K562 (cell line): ENCODE data around the gene GNAL. TPM values are rescaled to one million over a fixed set of nuclear protein-coding genes. Genes with fewer than 3 reads are reported as not detected.
A peak's percentile ranks its signal among the peaks of the same experiment; 100 is the strongest.

Experiments
- HMG20A ChIP-seq: fragments of 450-650 bp; formaldehyde crosslinking; conservative IDR thresholded peaks from 2 replicates; pipeline ENCODE4 v1.4.0; 2020; ENCODE audit warnings: mild to moderate bottlenecking, mixed read lengths
- KHSRP ChIP-seq: fragments of 450-650 bp; IDR thresholded peaks from 2 replicates; pipeline ENCODE4 v1.6.1; 2017
- POLR2G ChIP-seq: fragments of 200-400 bp; formaldehyde crosslinking; IDR thresholded peaks from 2 replicates; pipeline ENCODE4 v1.6.1; 2017; ENCODE audit warnings: low read depth, mild to moderate bottlenecking, antibody characterized with exemption, low read length, moderate library complexity
- PTRF ChIP-seq: fragments of 450-650 bp; IDR thresholded peaks from 2 replicates; pipeline ENCODE4 v1.6.1; 2016; ENCODE audit warnings: mild to moderate bottlenecking, missing genetic modification characterization, missing compliant biosample characterization
- PURB ChIP-seq: sonication (generic); formaldehyde crosslinking; IDR thresholded peaks from 2 replicates; pipeline ENCODE4 v1.9.0; 2021; ENCODE audit warnings: low read depth, mild to moderate bottlenecking, missing genetic modification reagents
- STAT6 ChIP-seq: sonication (generic); formaldehyde crosslinking; IDR thresholded peaks from 2 replicates; pipeline ENCODE4 v1.8.1; 2023; ENCODE audit warnings: mild to moderate bottlenecking, missing genetic modification reagents
- ZC3H11A ChIP-seq: IDR thresholded peaks from 2 replicates; pipeline ENCODE4 v1.6.1; 2012; ENCODE audit warnings: low read depth, low read length, improper control_type of control experiment
- ZNF445 ChIP-seq: fragments of 250-450 bp; sonication (Bioruptor Pico); IDR thresholded peaks from 2 replicates; pipeline ENCODE4 v1.4.0; 2020; ENCODE audit warnings: low read depth, mild to moderate bottlenecking, moderate library complexity
- polyA plus RNA-seq, 8 experiments: library from polyadenylated mRNA; depleted of rRNA in 4 of 8; stranded (reverse) in 5 of 8; unstranded in 3 of 8; fragments of >200 nt; fragmentation: Nextera tagmentation in 2 of 8; fragmentation: Illumina TruSeq in 1 of 8; extraction: Ambion mirVana in 2 of 8; extraction: Trizol in 1 of 8; gene quantifications; 2 replicates each; pipeline versions ENCODE4 v1.2.1 to v1.2.3, GENCODE V29; 2011 to 2014; ENCODE audit warnings: inconsistent platforms in 1 of 8, missing spikeins in 1 of 8
- total RNA-seq, 7 experiments: library from RNA; depleted of rRNA in 6 of 7; stranded (reverse); fragments of >200 nt in 6 of 7; fragmentation: Illumina TruSeq in 2 of 7; extraction: Trizol in 2 of 7; gene quantifications; 2 replicates each; pipeline versions ENCODE4 v1.2.1 to v1.2.3, GENCODE V29; 2011 to 2021; ENCODE audit warnings: low replicate concordance in 1 of 7
- TF ChIP-seq, protein P1 (sequence below), 2 experiments: fragments of 450-650 bp in 1 of 2; sonication (generic) in 1 of 2; formaldehyde crosslinking in 1 of 2; IDR thresholded peaks; 2 replicates each; pipeline versions ENCODE4 v1.7.1 to v1.9.0; 2016 to 2022; ENCODE audit warnings: inconsistent platforms in 1 of 2, mild to moderate bottlenecking in 1 of 2, missing genetic modification reagents in 1 of 2
- TF ChIP-seq, protein P2 (sequence below): fragments of 250-450 bp; sonication (Bioruptor Pico); IDR thresholded peaks from 2 replicates; pipeline ENCODE4 v1.5.0; 2022; ENCODE audit warnings: mild to moderate bottlenecking
- TF ChIP-seq, protein P3 (sequence below): fragments of 450-650 bp; formaldehyde crosslinking; IDR thresholded peaks from 2 replicates; pipeline ENCODE4 v1.4.0; 2020; ENCODE audit warnings: mild to moderate bottlenecking

GNAL gene
- total and polyA plus RNA-seq, 9 of the 15 experiments (the other 6 are each of a cell fraction or from before 2014, with no cell fraction given): under 0.01 to 0.10 (median 0.01) TPM; not detected in 5

DNA sequence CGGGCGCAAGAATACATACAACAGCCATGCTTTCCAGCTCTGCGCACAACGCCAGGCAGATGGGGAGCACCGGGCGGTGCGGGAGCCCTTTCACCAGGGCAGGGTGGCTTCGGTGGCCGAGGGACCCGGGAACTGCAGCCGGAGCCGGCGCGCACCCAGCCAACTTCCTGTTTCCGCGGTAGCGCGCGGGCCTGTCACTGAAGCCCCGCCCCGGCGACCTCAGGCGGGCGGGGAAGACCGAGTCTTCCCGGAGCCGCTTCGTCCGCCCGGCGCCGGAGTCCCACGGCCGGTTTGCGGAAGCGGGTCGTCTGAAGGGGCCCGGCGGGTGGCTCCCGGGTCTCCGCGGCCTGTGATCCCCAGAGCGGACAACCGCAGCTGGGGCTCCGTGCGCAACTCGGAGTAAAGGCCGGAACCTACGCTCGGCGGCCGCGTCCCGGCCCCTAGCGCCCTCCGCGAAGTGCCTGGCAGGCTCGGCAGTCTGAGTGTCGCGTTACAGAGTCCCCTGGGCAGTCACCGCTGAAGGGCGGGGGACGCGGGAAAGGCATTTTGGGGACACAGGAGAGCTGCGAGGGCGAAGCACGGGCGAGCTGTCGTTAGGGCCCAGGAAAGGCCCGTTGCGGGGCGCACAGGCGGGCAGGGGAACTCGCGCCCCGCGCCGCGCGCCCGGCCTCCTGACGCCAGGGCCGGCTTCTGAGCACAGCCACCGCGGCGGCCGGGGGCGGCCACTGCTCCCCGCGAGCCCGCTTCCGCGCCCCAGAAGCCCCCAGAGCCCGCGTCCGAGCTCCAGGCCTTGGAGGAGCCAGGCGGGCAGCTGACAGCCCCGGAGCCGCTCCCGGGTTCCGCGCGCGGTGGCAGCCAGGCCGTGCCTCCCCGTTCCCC lies 219.4 kb downstream of the GNAL start, which contains the start of gene MPPE1 (continued):
- TF ChIP-seq, protein P1, sequence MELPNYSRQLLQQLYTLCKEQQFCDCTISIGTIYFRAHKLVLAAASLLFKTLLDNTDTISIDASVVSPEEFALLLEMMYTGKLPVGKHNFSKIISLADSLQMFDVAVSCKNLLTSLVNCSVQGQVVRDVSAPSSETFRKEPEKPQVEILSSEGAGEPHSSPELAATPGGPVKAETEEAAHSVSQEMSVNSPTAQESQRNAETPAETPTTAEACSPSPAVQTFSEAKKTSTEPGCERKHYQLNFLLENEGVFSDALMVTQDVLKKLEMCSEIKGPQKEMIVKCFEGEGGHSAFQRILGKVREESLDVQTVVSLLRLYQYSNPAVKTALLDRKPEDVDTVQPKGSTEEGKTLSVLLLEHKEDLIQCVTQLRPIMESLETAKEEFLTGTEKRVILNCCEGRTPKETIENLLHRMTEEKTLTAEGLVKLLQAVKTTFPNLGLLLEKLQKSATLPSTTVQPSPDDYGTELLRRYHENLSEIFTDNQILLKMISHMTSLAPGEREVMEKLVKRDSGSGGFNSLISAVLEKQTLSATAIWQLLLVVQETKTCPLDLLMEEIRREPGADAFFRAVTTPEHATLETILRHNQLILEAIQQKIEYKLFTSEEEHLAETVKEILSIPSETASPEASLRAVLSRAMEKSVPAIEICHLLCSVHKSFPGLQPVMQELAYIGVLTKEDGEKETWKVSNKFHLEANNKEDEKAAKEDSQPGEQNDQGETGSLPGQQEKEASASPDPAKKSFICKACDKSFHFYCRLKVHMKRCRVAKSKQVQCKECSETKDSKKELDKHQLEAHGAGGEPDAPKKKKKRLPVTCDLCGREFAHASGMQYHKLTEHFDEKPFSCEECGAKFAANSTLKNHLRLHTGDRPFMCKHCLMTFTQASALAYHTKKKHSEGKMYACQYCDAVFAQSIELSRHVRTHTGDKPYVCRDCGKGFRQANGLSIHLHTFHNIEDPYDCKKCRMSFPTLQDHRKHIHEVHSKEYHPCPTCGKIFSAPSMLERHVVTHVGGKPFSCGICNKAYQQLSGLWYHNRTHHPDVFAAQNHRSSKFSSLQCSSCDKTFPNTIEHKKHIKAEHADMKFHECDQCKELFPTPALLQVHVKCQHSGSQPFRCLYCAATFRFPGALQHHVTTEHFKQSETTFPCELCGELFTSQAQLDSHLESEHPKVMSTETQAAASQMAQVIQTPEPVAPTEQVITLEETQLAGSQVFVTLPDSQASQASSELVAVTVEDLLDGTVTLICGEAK (IDR thresholded peaks at IDR 0.05): peak; percentile 82
- TF ChIP-seq, protein P1 (CRISPR knock-in tag; IDR thresholded peaks at IDR 0.05): no peak
- TF ChIP-seq ZNF445 (CRISPR knock-in tag): no peak
- TF ChIP-seq, protein P2, sequence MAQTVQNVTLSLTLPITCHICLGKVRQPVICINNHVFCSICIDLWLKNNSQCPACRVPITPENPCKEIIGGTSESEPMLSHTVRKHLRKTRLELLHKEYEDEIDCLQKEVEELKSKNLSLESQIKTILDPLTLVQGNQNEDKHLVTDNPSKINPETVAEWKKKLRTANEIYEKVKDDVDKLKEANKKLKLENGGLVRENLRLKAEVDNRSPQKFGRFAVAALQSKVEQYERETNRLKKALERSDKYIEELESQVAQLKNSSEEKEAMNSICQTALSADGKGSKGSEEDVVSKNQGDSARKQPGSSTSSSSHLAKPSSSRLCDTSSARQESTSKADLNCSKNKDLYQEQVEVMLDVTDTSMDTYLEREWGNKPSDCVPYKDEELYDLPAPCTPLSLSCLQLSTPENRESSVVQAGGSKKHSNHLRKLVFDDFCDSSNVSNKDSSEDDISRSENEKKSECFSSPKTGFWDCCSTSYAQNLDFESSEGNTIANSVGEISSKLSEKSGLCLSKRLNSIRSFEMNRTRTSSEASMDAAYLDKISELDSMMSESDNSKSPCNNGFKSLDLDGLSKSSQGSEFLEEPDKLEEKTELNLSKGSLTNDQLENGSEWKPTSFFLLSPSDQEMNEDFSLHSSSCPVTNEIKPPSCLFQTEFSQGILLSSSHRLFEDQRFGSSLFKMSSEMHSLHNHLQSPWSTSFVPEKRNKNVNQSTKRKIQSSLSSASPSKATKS (CRISPR knock-in tag): no peak
- peak; percentile 97 for TF ChIP-seq POLR2G
- TF ChIP-seq PURB (CRISPR knock-in tag): no peak
- TF ChIP-seq HMG20A (CRISPR knock-in tag): no peak
- TF ChIP-seq PTRF (tag): no peak
- TF ChIP-seq ZC3H11A: no peak
- TF ChIP-seq, protein P3, sequence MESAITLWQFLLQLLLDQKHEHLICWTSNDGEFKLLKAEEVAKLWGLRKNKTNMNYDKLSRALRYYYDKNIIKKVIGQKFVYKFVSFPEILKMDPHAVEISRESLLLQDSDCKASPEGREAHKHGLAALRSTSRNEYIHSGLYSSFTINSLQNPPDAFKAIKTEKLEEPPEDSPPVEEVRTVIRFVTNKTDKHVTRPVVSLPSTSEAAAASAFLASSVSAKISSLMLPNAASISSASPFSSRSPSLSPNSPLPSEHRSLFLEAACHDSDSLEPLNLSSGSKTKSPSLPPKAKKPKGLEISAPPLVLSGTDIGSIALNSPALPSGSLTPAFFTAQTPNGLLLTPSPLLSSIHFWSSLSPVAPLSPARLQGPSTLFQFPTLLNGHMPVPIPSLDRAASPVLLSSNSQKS (CRISPR knock-in tag): no peak
- TF ChIP-seq STAT6 (CRISPR knock-in tag): no peak
- TF ChIP-seq KHSRP: no peak
